GM21526 (cell line): ENCODE results near the gene RSRP1.
"Not testable (repeated sequence)": the region's sequence is repeated elsewhere in the genome, so short reads cannot be mapped to it uniquely, and the experiment has no call there.

Experiments
- ATAC-seq: cut with Tn5 transposase; IDR thresholded peaks from one replicate; pipeline ENCODE4 v1.9.1; 2021; ENCODE audit warnings: moderate library complexity; ENCODE audit not compliant: unreplicated experiment, low FRiP score

RSRP1 gene

GRCh38 chr1:25259813-25260212 lies 12.6 kb upstream of the RSRP1 start:
- not testable (repeated sequence) for ATAC-seq

- no peak for ATAC-seq
Measured at GRCh38 chr1:25257196-25257595, 9.9 kb upstream of the RSRP1 start.

- no peak for ATAC-seq
Measured at GRCh38 chr1:25256578-25256965, 9.3 kb upstream of the RSRP1 start.

GRCh38 chr1:25255706-25256577 lies 8.7 kb upstream of the RSRP1 start:
- ATAC-seq = no peak

- no peak for ATAC-seq
Measured at GRCh38 chr1:25253911-25254310, 6.7 kb upstream of the RSRP1 start.

GRCh38 chr1:25247829-25248754 lies 838 bp upstream of the RSRP1 start:
- no peak for ATAC-seq

GRCh38 chr1:25246600-25247023 lies 642 bp downstream of the RSRP1 start:
- ATAC-seq = peak; percentile 4

GRCh38 chr1:25245809-25246599 lies 1.2 kb downstream of the RSRP1 start:
- ATAC-seq = no peak

- ATAC-seq = no peak
Measured at GRCh38 chr1:25245393-25245792, 1.9 kb downstream of the RSRP1 start.

GRCh38 chr1:25243907-25244306 lies 3.3 kb downstream of the RSRP1 start:
- ATAC-seq = no peak

GRCh38 chr1:25239681-25240541 lies 7.3 kb downstream of the RSRP1 start:
- peak; percentile 55 for ATAC-seq

- ATAC-seq = no peak
Measured at GRCh38 chr1:25238046-25238445, 9.2 kb downstream of the RSRP1 start.

GRCh38 chr1:25236261-25236660 lies 11.0 kb downstream of the RSRP1 start:
- not testable (repeated sequence) for ATAC-seq

- not testable (repeated sequence) for ATAC-seq
Measured at GRCh38 chr1:25235411-25235810, 11.8 kb downstream of the RSRP1 start.

GRCh38 chr1:25232866-25233784 lies 14.1 kb downstream of the RSRP1 start:
- no peak for ATAC-seq

- ATAC-seq = peak; percentile 70
Measured at GRCh38 chr1:25232027-25232865, 15.0 kb downstream of the RSRP1 start, which contains the start of gene SYF2. SYF2 (minus strand) TSS chr1:25232502; CDS start chr1:25232467, 35 bp downstream.

GRCh38 chr1:25223471-25223870 lies 23.8 kb downstream of the RSRP1 start:
- ATAC-seq = no peak

- ATAC-seq = no peak
Measured at GRCh38 chr1:25222606-25223005, 24.6 kb downstream of the RSRP1 start.
